NB4 (cell line): ENCODE data around the gene CDHR5.
"Not testable (repeated sequence)": the region's sequence is repeated elsewhere in the genome, so short reads cannot be mapped to it uniquely, and the experiment has no call there.

ENCODE experiments used
- DNase-seq: peaks from one replicate; pipeline ENCODE4 v3.0.0; 2010; ENCODE audit warnings: low read depth
- H3K4me3 ChIP-seq: one replicate; pipeline ENCODE4 v1.5.1; 2011; ENCODE audit warnings: mild to moderate bottlenecking, low read depth, low read length, moderate library complexity
- CTCF ChIP-seq: IDR thresholded peaks from one replicate; pipeline ENCODE4 v1.5.1; 2012; ENCODE audit warnings: low read depth, low read length
- MAX ChIP-seq: IDR thresholded peaks from 2 replicates; pipeline ENCODE4 v1.6.1; 2011; ENCODE audit warnings: low read depth, low read length
- MYC ChIP-seq: IDR thresholded peaks from 2 replicates; pipeline ENCODE4 v1.6.1; 2011; ENCODE audit warnings: low read depth, low read length
- POLR2A ChIP-seq: IDR thresholded peaks from 2 replicates; pipeline ENCODE4 v1.6.1; 2011; ENCODE audit warnings: mild to moderate bottlenecking; ENCODE audit not compliant: insufficient read length; ENCODE audit errors: extremely low read depth

Gene CDHR5

GRCh38 chr11:575313-575995 is 49.3 kb downstream of the CDHR5 start:
- TF ChIP-seq POLR2A (no peak), MYC (no peak), MAX (no peak), CTCF (no peak)
- DNase-seq, result no peak
- H3K4me3 ChIP-seq, result peak overlapping the region; percentile 16

GRCh38 chr11:574632-575312 is 50.0 kb downstream of the CDHR5 start:
- TF ChIP-seq MYC (no peak), POLR2A (no peak), CTCF (no peak), MAX (no peak)
- no peak overlapping the region for H3K4me3 ChIP-seq
- DNase-seq, result no peak

GRCh38 chr11:574031-574570 is 50.7 kb downstream of the CDHR5 start:
- not testable (repeated sequence) for DNase-seq, H3K4me3 ChIP-seq

- no peak for TF ChIP-seq CTCF
- TF ChIP-seq MAX, result no peak
- no peak for TF ChIP-seq POLR2A
- TF ChIP-seq MYC, result no peak
- no peak overlapping the region for H3K4me3 ChIP-seq
- no peak for DNase-seq
Measured at GRCh38 chr11:573146-573759, 51.5 kb downstream of the CDHR5 start.

- H3K4me3 ChIP-seq, result no peak overlapping the region
- no peak for TF ChIP-seq MYC
- DNase-seq, result no peak
Measured at GRCh38 chr11:571802-572185, 53.0 kb downstream of the CDHR5 start.

- TF ChIP-seq POLR2A, result no peak
- TF ChIP-seq MAX, result no peak
- no peak for TF ChIP-seq CTCF
- no peak for TF ChIP-seq MYC
- no peak for DNase-seq
- peak overlapping the region; percentile 50 for H3K4me3 ChIP-seq
Measured at GRCh38 chr11:569158-569885, 55.4 kb downstream of the CDHR5 start.
